Nephron (organoid): Measurements from ENCODE around the gene MITD1.
A peak's percentile ranks its signal among the peaks of the same experiment; 100 is the strongest.
"Not testable (repeated sequence)": the region's sequence is repeated elsewhere in the genome, so short reads cannot be mapped to it uniquely, and the experiment has no call there.

Source experiments
- H3K27ac Mint-ChIP-seq, 3 experiments: 2 replicates each; pipeline ENCODE4 v1.8.0; 2020; ENCODE audit warnings: mixed read lengths in 3 of 3, mild to moderate bottlenecking in 2 of 3, moderate library complexity in 1 of 3
- H3K27me3 Mint-ChIP-seq: 2 replicates; pipeline ENCODE4 v1.8.0; 2021; ENCODE audit warnings: low read depth, mild to moderate bottlenecking, moderate library complexity, mixed read lengths
- H3K36me3 Mint-ChIP-seq: 2 replicates; pipeline ENCODE4 v1.8.0; 2020; ENCODE audit warnings: low read depth, mixed read lengths
- H3K4me1 Mint-ChIP-seq: 2 replicates; pipeline ENCODE4 v1.8.0; 2020; ENCODE audit warnings: mixed read lengths
- H3K4me3 Mint-ChIP-seq, 3 experiments: 2 replicates each; pipeline ENCODE4 v1.8.0; 2020; ENCODE audit warnings: mild to moderate bottlenecking in 3 of 3, mixed read lengths in 3 of 3, moderate library complexity in 2 of 3
- H3K9me3 Mint-ChIP-seq: 2 replicates; pipeline ENCODE4 v1.8.0; 2020; ENCODE audit warnings: mixed read lengths
- CTCF ChIP-seq, 3 experiments: fragments of 200-600 bp; sonication (generic); IDR thresholded peaks; one replicate each; pipeline ENCODE4 v1.5.0; 2021; ENCODE audit warnings: antibody characterized with exemption in 3 of 3; ENCODE audit not compliant: unreplicated experiment in 3 of 3

The MITD1 gene

DNA sequence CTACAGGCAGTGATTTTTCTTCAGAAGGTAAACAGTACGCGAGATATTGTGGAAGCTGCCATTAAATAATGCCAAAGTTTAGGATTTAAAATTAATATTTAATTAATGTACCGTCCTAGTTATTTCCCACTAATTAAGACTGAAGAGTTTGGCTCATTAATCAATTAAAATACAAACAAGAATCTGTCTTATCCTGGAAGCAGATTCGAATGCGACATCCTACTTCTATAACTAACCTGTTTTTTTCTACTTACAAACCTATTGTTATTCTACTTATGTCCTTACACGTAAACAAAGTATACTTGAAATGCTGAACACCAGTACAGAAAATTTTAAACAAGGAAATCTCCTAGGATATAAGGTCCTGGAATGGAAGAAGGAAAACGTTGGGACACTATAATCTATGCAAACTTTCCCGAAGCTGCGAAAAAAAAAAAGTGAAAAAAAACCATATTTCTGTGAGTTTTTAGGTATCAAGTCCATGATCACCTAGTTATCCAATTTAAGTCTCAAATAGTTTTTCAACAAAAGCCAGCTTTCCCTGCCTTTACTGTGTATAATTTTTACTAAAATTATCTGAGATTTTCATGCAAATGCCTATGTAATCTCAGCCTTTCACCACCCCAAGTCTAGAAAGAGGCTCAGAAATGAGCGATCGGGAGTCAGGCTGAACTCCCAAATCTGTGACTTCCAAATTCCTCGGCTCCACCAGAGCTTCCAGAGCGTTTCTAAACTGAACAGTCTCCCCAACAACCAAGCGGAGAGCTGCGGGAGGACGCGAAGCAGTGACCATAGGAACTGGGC is 40.6 kb downstream of the MITD1 start:
- H3K27ac Mint-ChIP-seq, result peak overlapping the region; percentile 86 to 90 (median 88)
- no peaks in the 10 kb centered on the region for H3K4me1 Mint-ChIP-seq
- no peaks in the 10 kb centered on the region for H3K27me3 Mint-ChIP-seq
- TF ChIP-seq CTCF (IDR thresholded peaks at IDR 0.05; ENCODE audit: unreplicated experiment in 3 of 3), result no peak
- H3K9me3 Mint-ChIP-seq, result peaks cover 9% of the 10 kb centered on the region
- H3K4me3 Mint-ChIP-seq, result peak overlapping the region; percentile 90 to 98 (median 91)
- peaks cover 26% of the 10 kb centered on the region for H3K36me3 Mint-ChIP-seq

GRCh38 chr2:99139003-99139402 is 41.9 kb downstream of the MITD1 start:
- H3K27ac Mint-ChIP-seq, result no peak overlapping the region
- H3K9me3 Mint-ChIP-seq, result peaks cover 16% of the 10 kb centered on the region
- no peaks in the 10 kb centered on the region for H3K4me1 Mint-ChIP-seq
- no peaks in the 10 kb centered on the region for H3K27me3 Mint-ChIP-seq
- peaks cover 37% of the 10 kb centered on the region for H3K36me3 Mint-ChIP-seq
- H3K4me3 Mint-ChIP-seq, result peak overlapping the region; percentile 58 to 69 (median 62)
- no peak for TF ChIP-seq CTCF (IDR thresholded peaks at IDR 0.05; ENCODE audit: unreplicated experiment in 3 of 3)

- H3K4me1 Mint-ChIP-seq, H3K27ac Mint-ChIP-seq, H3K27me3 Mint-ChIP-seq, H3K4me3 Mint-ChIP-seq: not testable (repeated sequence)
- H3K9me3 Mint-ChIP-seq, result peaks cover 53% of the 10 kb centered on the region
- peaks cover 69% of the 10 kb centered on the region for H3K36me3 Mint-ChIP-seq
These were observed 45.8 kb downstream of the MITD1 start for GRCh38 chr2:99135044-99135556.

GRCh38 chr2:99127981-99128380 is 52.9 kb downstream of the MITD1 start:
- H3K4me3 Mint-ChIP-seq, result no peak overlapping the region
- H3K27ac Mint-ChIP-seq, result no peak overlapping the region
- H3K36me3 Mint-ChIP-seq, result peaks cover 81% of the 10 kb centered on the region
- no peaks in the 10 kb centered on the region for H3K27me3 Mint-ChIP-seq
- no peak for TF ChIP-seq CTCF (IDR thresholded peaks at IDR 0.05; ENCODE audit: unreplicated experiment in 3 of 3)
- H3K9me3 Mint-ChIP-seq, result peaks cover 53% of the 10 kb centered on the region
- no peaks in the 10 kb centered on the region for H3K4me1 Mint-ChIP-seq
